Kidney tubule cell (primary cell): ENCODE results near the gene GJA3.
A peak's percentile ranks its signal among the peaks of the same experiment; 100 is the strongest.
"Not testable (repeated sequence)": the region's sequence is repeated elsewhere in the genome, so short reads cannot be mapped to it uniquely, and the experiment has no call there.

Experiments
- DNase-seq: peaks from one replicate; pipeline ENCODE4 v3.0.0-alpha.2; 2018; ENCODE audit warnings: low spot score

GJA3 gene

DNA sequence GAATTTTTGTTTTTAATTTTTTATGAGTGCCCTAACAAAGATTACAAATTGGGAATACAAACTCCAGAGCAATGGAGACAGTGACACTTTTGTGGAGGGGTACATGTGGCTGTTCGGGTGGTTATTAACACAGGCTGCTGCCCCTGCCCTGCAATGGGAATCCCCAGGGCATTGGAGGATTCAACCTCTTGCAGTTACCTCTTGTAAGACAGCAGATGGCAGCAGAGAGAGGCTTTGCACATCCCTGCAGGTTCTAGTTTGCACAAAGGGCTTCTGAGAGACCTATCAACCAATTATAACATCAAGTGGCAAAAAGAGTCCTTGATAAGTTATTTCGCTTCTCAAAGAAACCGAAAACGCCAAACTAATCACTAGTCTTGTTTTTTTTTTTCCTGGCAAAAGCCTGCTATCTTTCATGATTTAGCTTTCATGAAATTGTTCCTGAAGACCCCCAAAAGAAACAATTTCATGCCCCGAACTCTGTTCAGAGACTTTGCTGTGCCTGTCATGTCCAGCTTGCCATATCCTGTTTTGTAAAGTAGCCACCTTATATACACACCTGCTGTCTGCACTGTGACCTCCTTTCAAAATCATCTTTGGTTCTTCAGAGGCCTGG is 21.5 kb upstream of the GJA3 start:
- peak; percentile 82 for DNase-seq

DNA sequence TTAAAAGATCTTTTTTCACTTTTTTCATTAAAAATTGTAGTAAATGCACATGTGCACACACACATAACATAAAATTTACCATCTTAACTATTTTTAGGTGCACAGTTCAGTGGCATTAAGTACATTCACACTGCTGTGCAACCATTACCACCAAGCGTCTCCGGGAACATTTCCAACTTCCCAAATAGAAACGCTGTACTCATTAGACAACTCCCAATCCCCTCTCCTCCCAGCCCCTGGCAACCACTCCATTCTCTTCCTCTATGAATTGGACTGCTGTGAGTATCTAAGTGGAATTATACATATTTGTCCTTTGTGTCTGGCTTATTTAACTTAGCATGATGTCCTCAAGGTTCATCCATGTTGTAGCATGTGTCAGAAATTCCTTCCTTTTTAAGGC is 20.3 kb upstream of the GJA3 start:
- DNase-seq: no peak

DNA sequence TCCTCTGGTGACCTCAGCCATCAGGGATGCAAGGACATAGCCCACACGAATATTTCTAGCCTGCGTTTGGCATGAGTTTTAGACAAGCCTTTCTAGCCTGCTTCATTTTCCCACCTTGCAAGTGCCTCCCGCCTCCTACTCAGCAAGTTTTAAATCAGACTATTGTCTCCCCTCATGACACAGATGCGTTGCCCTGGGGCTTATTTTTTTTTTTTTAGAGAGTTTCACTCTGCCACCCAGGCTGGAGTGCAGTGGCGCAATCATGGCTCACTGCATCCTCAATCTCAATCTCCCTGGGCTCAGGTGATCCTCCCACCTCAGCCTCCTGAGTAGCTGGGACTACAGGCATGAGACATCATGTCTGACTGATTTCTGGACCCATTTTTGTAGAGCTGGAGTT is 17.3 kb upstream of the GJA3 start:
- no peak for DNase-seq

DNA sequence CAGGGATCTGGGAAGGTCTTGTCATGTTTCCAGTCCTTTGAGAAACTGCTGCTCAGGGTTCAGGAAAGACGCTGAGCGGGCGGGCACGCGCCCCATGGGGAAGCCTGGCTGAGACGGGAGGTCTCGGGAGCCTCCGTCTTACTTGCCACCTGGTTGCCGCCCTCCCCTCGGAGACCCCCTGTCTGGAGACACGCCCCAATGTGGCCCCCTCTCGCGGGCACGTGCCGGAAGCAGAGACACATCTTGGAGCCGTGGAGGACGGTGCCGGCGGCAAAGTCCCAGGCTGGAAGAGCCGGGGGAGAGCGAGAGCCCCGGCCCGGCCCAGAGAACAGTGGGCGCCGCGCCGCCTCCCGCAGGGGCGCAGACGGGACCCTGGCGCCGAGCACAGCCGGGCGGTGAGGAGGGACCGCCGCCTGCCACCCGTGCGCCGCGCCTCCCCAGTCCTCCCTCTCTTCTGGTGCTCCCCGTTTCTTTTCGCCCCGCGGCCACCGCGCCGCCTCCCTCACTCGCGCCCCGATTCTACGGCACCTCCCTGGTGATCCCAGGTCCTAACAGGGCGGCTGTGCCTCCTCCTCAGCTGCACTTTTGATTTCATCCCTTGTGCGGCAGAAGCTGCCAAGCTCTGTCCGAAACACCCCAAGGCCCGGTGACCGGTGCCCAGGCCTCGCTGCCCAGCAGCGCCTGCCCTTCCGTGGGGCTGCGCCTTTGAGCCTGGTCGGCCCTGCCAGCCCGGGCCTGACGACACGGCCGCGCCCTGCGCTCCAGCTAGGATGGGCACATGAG is 16.4 kb upstream of the GJA3 start:
- no peak for DNase-seq

DNA sequence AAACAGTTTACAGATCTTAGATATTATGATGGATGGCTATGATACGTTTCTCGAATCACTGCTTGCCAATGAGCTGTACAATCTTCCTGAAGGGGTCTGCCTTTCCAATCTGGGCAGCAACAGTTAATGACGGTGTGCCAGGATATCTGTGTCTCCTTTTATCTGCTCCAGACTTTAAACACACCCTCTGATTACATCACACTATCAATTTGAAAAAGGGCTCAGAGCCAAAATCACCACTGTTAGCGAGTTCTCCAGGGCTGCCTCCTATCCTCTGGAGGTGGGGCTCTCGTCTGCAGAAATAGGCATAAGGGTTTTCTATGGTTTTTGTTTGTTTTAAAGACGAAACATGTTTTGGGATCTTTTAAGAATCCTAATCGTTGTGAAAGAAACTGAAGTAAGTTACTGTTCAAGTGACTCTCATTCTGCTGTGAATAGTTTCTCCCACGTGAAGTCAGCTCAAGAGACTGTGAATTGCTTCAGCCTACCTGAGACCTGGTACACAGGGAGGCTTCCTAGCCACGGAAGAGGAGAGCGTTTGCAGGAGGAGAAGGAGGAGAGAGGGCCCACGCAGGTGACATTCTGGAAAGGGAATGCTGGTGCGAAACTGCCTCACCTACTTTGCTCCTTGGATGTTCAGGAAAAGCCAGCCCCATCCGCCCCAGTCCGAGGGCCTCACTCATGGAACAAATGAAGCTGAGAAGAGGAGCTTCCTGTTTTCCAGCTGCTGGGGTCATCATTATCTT is 15.2 kb upstream of the GJA3 start:
- no peak for DNase-seq

DNA sequence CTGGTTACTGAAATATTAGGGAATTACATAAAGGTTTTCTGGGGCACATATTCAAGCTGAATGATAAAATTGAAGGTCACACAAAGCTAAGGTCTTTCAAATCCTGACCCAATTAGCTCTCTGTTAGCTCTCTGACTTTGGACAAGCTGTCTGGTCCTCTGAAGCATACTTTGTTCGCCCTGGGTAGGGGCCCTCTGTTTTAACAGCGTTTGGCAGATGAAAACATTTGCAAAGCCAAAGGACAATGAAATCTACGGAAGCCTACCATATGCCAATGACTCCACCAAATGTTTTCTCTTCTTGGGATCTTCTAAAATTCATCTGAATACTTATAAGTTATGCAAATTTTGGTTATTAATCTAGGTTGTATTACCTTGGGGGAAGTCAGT is 14.5 kb upstream of the GJA3 start:
- DNase-seq: no peak

DNA sequence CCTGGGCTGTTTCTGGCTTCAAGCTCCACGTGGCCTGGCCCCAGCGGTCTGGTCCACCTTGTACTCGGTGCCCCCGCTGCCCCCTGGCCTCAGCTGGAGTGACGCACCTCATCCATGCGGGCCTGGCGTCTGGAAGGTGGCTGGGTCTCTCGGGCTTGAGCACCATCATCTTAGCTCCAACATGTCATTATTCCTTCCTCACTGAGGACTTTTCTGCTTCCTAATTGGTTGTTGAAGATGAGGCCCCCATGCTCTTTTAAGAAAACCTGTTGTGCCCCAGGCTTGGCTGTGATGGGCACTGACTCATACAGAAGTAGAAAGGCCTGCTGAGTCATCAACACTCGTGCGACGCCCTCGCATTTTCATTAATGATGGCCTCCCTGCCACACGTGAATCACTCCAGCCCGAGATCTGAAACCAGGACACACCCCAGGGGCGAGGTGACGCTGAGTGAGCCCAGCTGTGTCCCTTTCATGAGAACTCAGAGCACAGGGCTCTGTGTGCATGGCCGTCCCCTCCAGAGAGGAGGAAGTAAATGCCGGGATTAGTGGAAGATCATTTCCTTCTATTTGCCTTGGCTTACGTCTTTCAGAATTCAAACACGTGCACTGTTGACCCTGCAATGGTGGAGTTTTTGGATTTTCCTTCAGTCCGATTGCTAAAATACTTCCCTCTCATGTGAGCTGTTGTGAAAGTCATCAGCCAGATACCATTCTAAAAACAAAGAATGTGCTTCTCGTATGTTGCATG is 14.0 kb upstream of the GJA3 start:
- DNase-seq: peak; percentile 97

DNA sequence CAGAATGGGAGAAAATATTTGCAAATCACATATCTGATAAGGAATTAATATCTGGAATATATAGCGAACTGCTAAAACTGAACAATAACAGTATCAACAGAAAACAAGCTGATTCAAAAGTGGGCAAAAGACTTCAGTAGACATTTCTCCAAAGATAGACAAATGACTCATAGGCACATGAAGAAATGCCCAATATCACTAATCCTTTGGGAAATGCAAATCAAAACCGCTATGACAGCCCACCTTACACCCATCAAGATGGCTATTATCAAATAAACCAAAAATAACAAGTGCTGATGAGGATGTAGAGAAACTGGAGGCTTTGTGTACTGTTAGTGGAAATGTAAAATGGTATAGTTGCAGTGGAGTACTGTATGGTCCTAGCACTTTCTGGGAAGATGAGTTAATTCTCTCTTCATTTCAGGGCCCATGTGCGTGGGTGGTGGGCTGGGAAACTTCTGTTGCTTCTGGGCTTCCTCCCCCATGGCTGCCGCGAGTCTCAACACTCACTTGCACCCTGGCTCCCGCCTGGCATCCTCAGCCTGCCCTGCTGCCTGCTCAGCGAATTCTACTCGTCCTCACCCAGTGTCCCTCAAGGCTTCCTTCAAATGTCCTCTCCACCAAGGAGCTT is 12.4 kb upstream of the GJA3 start:
- no peak for DNase-seq

DNA sequence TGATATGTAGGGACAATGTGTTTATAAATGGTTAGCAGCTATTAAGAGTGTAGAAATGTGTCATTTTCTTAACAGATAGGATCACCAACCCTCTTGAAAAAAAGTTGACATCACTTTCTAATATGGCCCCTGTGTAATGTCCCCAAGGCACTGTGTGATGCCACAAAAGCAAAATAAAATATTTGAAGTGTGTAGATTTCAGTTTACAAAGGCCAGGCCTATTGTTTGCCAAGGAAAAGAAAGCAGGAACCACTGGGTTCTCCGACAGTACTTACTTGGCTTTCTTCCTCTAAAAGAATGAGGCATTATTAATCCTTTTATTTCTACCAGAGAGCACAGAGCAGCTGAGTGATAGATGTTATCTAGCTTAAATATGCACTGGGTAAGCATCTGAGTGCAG is 10.5 kb upstream of the GJA3 start:
- DNase-seq: no peak

DNA sequence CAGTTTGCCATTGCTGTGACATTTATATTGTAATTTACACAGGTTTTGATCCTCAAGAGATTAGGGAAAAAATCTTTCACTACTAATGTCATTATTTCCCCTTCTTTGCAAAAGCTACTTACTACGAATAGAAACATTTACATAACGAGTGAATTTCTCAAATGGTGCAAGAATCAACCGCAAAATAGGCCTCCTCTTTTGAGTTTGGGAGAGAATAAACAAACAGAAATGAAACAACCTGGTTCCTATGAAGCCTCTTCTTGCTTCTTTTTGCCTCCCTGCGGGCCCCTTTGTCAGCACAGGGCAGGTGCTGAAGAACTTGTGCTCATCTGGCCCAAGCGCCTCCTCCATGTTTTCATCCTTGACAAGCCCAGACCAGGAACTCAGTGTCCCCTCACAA is 10.1 kb upstream of the GJA3 start:
- DNase-seq: no peak

DNA sequence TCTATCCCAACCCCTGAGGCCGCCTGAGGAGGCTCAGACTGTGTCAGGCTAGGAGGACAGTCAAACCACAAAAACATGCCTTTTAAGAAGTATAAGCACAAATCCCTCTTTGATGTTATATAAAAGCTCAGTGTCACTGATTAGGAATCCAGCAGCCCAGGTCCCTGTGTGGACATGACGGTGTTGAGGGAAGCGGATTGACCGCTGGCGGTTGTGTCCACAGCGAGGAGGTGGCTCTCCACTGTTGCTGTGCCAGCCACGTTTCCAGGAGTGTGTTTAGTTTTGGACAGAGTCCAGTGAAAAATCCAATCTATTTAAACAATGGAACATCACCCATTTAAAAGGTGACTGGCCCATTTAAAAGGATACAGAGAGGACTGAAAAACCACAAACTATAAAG is 7.5 kb upstream of the GJA3 start:
- no peak for DNase-seq

DNA sequence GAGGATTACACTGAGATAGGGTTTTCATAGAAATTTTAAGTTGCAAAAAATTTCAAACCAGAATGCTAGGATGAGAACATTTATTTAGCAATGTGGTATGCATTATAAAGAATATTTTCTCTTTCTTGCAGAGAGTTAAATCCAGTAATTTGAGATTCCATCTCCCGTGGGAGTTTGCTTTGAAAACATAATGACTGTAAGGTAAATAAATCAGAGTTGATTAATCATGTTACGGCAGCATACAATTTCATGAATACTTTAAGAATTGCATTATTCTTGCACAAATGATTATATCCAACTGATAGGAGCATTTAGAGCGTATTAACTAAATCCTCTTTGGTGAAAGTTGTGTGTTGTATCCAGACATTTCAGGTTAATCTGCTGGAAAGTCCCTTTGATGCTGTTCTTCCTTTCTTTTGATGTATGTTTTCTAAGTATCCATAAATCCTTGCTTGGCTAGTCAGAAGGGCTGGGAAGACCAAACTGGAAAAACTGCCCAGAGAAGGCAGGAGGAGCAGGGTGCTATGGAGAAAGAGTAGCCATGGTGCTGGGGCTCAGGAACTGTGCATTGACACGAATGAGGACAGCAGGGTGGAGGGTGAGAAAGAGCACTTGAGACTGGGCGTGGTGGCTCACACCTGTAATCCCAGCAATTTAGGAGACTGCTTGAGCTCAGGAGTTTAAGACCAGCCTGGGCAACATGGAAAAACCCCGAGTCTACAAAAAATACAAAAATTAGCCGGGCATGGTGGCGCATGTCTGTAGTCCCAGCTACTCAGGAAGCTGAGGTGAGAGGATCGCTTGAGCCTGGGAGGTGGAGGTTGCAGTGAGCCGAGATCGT is 4.8 kb upstream of the GJA3 start:
- no peak for DNase-seq

DNA sequence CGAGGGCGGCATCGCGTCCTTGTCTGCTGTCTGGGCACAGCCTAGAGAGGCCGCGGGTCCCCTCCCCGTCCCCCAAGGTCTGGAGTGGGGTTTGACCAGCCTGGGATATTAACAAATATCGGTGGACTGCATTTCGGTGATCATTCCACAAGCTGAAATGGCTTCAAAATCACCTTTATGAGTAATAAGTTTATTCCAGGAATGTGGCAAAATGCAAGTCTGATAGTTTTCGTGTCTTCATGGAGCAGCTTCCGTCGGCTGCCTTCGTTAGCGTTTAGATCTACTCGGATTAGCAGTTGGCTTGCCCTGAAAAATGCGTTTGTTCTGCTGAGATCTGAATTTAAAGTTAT is 1.1 kb upstream of the GJA3 start:
- DNase-seq: no peak

DNA sequence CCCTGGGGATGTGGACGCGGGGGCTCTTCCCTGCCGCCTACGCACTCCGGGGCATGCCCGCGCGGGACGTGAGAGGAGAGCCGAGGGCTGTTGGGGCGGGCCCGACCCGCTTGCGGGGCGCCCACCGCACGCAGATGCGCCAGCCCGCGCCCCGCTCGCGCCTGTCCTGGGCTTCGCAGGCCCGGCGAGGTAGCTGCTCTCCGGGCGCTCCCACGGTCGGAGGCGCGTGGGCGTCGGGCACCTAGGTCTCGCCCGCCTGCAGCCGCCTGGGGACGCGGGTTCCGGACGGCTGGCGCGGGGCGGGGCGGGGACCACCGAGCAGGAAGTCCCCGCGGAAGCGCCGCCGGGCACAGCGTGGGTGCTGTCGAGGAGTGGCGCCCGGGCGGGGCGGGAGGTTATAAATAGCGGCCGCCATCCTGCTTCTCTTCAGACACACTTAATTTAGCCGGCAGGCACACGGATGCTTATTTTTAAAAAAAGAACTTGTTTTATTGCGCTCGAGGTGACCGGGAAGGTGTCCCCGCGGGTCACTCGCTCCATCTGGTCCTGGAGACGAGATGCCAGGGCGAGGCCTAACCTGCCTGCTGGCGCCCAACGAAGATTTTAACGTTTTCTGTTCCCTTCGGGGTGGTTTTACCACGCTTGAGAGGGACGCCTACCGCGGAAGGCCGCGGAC is 561 bp upstream of the GJA3 start:
- DNase-seq: no peak

DNA sequence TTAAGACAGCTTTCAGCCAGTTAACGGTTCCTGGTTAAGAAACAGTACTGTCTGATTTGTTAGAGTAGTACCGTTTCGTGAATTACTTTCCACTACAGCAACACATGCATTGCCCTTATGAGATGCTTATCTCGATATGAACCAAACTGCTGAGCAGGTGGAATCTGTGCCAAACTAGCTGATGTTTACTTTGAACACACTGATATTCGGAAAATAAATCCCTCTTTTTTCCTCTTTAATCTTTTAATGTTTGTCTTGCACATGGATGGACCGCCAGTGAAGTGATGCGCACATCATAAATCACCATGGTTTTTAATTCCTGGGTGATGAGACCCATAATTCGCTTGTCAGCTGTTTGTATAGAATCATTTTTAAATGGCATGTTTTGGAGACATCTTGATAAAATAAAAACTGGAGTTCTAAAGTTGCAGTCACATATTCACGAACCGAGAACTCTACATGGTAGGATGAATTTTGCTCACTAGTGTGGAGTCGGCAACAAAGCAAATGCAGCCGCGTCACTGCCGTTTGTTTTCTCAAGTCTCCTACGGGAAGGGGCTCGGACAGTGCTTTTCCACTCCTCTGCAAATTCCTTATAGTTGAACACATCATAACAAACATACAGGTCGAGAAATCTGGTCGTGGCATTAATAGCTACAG is 1.1 kb downstream of the GJA3 start:
- DNase-seq: no peak

DNA sequence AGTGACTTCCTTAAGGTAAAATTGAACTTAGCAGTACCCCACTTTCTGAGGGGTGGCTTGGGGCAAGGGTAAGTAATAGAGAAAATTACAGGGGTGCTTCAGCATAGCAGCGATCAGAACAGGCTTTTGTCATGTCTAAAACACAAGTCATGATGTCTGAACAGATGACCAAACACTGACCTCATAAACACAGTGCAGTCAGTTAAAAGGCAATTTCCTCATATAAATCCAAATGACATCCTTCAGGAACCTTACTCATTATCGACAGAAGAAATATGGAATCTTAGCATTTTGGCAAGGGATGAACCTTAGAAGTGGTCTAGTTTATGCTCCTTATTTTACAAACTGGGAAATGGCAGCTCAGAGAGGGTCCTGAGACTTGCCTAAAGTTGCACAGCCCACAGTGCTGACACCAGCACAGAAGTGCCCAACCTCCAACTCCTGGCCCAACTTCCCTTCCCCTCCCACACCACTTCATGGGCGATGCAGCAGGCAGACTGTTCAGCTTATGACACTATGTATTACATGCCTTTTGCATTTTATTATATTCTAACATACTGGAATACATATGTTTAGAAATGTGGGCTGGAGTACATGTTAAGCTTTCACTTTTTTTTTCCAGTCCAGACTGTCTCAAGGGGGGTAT is 3.6 kb downstream of the GJA3 start:
- DNase-seq: no peak

DNA sequence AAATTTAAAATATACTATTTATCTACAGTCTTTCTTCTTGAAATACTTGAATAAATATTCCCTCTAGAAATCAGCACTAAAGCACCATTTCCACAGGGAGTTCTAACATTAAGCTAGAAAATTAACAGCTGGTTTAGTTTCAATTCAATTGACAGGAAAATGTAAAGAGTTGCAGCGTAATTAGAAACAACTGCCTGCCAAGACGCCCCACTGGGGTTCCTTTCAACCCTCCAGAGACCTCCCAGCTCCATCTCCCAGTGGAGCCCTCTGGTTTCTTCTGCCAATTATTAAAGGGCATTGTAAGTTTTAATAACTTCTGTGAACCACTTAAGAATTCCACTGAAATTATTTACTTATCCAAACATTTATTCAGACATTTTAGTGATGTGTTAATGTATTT is 4.2 kb downstream of the GJA3 start:
- DNase-seq: no peak

DNA sequence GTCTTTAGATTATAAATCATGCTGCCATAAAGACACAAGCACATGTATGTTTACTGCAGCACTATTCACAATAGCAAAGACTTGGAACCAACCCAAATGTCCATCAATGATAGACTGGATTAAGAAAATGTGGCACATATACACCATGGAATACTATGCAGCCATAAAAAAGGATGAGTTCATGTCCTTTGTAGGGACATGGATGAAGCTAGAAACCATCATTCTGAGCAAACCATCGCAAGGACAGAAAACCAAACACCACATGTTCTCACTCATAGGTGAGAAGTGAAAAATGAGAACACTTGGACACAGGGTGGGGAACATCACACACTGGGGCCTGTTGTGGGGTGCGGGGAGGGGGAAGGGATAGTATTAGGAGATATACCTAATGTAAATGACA is 7.6 kb downstream of the GJA3 start:
- DNase-seq: not testable (repeated sequence)

DNA sequence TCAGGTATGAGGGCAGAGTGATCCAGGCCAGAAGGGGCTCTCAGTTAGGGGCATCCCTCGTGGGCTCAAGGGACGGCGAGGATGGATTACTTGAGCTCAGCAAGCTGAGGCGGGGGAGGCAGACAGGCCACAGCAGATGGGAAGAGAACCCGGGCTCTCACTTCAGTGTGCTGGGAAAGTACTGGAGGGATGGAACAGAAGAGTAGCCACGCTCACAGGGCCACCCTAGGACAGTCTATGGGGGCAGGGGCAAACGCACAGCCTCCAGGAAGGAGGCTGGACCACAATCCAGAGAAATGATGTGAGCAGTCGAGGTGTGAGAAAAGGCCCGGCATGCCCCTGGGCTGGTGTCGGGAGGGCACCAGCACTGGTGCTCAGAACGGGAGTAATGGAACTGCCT is 9.2 kb downstream of the GJA3 start:
- no peak for DNase-seq

DNA sequence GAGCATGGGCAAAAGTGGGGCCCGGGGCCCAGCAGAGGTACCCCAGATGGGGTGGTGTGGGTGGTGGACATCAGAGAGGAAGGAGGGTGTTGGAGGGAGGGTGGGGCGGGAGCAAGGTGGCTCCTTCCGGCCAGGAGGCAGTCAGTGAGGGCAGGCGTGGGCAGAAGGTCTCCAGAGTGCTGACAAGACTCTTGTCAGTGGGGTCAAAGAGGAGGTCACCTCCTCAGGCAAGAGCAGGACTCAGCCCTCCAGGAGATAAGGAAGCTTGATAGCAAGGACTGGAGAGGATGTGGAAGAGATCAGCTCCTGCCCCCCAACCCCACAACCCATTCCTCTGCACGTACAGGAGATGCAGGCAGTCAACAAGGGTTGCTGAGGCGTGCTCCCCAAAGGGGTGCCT is 9.8 kb downstream of the GJA3 start:
- no peak for DNase-seq
